GM18868 (cell line): ENCODE data around the gene ACP7.

ENCODE experiments used
- ATAC-seq: cut with Tn5 transposase; IDR thresholded peaks from one replicate; pipeline ENCODE4 v1.9.1; 2021; ENCODE audit warnings: mild to moderate bottlenecking, moderate library complexity; ENCODE audit not compliant: unreplicated experiment

The ACP7 gene

GRCh38 chr19:39146686-39147450 lies 62.7 kb downstream of the ACP7 start:
- ATAC-seq = no peak

DNA sequence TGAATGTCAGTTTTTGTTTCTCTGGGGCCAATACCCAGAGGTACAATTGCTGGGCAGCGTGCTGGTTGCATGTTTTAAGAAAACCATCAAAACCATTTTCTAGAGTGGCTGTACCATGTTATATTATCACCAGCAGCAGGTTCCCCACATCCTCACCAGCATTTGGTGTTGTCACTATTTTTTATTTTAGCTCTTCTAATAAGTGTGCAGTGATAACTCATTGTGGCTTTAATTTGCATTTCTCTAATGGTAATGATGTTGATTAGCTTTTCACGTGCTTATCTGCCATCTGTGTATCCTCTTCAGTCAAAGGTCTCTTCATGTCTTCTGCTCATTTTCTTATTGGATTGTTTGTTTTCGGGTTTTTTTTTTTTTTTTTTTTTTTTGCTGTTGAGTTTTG lies 63.3 kb downstream of the ACP7 start:
- ATAC-seq = no peak

DNA sequence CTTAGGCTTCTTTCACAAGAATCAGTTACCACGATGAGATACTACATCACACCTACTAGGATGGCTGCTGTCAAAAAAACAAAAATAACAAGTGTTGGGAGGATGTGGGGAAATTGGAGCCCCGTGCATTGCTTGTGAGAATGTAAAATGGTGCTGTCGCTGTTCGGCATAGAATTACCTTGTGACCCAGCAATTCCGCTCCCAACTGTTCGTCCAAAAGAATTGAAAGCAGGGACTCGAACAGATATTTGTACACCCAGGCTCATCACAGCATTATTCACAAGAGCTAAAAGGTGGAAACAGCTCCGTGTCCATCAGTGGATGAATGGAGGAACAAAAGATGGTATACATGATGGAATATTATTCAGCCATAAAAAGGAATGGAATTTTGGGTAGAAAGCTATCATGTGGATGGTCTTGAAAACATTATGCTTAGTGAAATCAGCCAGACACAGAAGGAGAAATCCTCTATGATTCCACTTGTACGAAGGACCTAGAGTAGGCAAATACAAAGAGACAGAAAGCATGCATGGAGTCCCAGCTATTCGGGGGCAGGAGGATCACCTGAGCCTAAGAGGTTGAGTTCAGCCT lies 64.9 kb downstream of the ACP7 start:
- ATAC-seq = no peak

DNA sequence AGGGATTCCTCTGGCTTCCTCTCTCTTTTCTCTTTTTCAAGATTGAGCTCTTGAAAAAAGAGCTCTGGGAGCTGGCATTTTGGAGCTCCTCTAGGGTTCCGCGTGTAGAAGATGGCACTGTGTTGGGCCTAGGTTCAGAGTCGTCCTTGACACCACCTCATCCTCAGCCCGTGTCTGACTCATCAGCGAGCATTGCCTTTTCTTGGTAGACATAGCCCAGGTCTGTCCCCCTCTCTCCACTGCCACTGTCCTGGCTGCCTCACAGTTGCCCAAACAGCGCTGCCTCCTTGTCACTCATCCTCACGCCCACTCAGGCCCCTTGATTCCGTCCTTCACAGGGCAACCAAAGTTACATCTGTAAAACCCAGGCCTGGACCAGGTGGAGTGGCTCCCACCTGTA lies 66.1 kb downstream of the ACP7 start:
- no peak for ATAC-seq

DNA sequence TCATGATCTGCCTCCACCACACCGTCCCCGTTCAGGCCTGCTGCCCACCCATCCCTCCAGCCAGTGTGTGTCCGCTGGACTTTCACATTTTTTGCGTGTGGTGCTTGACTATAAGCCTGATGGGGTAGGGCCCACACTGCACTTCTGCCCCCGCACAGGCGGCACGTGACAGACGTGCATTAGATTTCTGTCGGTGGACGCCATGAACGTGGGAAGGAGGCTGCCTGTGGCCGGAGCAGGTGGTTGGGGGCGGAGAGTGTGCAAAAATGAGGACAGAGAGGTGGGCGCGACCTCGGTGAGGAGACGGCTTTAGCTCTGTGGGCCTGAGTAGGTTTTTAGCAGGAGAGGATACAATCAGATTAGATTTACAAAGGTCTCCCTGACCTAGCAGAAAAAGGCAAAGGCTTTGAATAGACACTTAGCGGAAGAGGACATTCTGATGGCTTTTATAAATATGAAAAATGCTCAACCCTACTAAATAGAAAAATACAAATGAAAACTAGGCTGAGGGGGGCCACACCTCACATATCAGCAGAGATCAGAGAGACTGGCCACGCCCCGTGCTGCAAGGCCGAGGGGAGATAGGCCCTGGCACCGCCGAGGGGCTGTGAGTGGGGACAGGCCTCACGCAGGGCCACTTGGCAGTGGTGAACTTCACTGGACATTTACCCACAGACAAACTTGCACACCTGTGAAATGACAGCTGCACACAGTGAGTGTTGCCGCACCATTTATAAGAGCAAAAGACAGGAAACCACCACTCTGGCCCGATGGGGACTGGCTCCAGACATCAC lies 66.8 kb downstream of the ACP7 start:
- ATAC-seq = no peak

- no peak for ATAC-seq
Observed at GRCh38 chr19:39152066-39152465, 67.9 kb downstream of the ACP7 start.

GRCh38 chr19:39154100-39154628 lies 70.0 kb downstream of the ACP7 start:
- no peak for ATAC-seq

DNA sequence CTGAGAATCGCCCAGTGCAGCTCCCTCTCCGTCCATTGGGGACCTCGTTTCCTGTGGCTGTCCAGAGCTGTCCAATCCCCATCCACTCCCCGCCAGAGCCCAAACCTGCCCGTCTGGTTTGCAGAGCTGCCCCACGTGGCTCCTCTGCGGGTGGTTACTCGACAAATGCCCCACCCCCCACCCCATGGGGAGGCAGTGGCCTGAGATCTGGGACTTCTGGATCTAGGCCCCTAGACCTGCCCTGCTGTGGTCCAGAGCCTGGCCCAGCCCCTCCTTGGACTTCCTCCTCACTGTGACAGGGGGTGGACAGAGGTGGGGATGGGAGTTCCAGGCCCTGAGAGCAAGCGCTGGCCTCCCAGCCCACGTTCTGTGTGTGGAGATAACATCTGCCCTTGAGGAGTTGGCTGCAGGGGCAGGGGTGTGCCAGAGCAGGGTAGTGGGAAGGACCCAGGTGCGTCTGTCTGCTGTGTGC lies 70.5 kb downstream of the ACP7 start:
- ATAC-seq = no peak

- ATAC-seq = no peak
Observed at GRCh38 chr19:39155114-39155700, 71.0 kb downstream of the ACP7 start.

- no peak for ATAC-seq
Observed at GRCh38 chr19:39155741-39156140, 71.6 kb downstream of the ACP7 start.

- ATAC-seq = no peak
Observed at GRCh38 chr19:39156326-39157230, 72.4 kb downstream of the ACP7 start.

GRCh38 chr19:39157275-39157996 lies 73.3 kb downstream of the ACP7 start:
- no peak for ATAC-seq

DNA sequence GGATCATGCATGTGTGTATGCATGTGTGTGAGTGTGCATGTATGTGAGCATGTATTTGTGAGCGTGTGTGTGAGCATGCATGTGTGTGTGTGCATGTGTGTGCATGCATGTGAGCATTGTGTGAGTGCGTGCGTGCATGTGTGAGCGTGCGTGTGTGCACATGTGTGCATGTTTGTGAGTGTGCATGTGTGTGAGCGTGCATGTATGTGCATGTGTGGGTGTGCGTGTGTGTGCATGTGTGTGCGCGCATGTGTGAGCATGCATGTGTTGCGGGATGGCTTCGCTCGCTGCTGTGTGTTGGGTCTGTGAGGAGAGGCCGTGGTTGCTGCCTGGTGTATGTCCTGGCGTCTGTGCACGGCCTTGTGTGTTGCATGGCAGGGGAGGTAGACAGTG lies 73.8 kb downstream of the ACP7 start:
- ATAC-seq = no peak

GRCh38 chr19:39158646-39159260 lies 74.6 kb downstream of the ACP7 start:
- no peak for ATAC-seq

DNA sequence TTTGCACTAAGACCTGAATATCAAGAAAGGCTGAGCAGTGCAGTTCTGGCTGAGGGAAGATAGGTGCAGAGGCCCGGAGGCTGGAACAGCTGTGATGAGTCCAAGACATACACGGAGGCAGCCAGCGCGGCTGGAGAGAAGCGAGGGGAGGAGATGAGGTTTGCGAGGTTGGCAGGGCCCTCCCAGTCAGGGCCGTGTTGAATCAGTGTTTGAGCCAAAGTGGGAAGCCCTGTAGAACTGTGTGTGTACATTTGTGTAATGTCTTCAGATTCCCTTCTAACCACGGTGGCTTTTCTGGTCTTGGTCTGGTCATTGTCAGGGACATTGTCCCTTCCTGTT lies 76.3 kb downstream of the ACP7 start:
- no peak for ATAC-seq
